Memory B cell (primary cell): ENCODE data around the gene CYP24A1.

Experiments used
- ATAC-seq: fragments of 150-1000 bp; cut with Tn5 transposase; 2 replicates; pipeline ENCODE4 v1.10.0; 2021; ENCODE audit warnings: low read depth, mild to moderate bottlenecking, moderate library complexity
- DNase-seq, 2 donors: peaks; one replicate each; pipeline ENCODE4 v3.0.0; 2022; ENCODE audit warnings: low spot score in 2 of 2
- H3K27ac Mint-ChIP-seq: one replicate; pipeline ENCODE4 v1.8.0; 2022; ENCODE audit warnings: mild to moderate bottlenecking, moderate library complexity, mixed read lengths
- H3K27me3 Mint-ChIP-seq: one replicate; pipeline ENCODE4 v1.8.0; 2022; ENCODE audit warnings: mixed read lengths
- H3K36me3 Mint-ChIP-seq: one replicate; pipeline ENCODE4 v1.8.0; 2022; ENCODE audit warnings: mild to moderate bottlenecking, mixed read lengths
- H3K4me1 Mint-ChIP-seq: one replicate; pipeline ENCODE4 v1.8.0; 2022; ENCODE audit warnings: mixed read lengths
- H3K4me3 Mint-ChIP-seq: one replicate; pipeline ENCODE4 v1.8.0; 2022; ENCODE audit warnings: mild to moderate bottlenecking, moderate library complexity, mixed read lengths
- H3K9me3 Mint-ChIP-seq: one replicate; pipeline ENCODE4 v1.8.0; 2022; ENCODE audit warnings: mixed read lengths

CYP24A1 gene

DNA sequence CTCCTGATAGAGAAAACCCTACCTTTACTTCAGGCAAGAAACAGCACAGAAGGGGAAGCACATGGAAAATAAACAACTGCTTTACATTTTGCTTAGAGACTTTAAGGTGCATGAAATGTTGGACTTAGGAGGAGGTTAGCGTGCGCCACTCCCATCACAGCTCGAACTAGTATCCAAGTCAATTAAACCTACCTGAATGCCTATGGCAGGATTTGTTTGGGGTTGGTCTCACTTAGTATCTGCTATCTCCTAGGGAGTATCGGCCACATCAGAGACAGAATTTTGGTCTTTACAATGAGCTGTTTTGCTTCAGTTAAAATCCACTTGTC, 12.0 kb downstream of the CYP24A1 start:
- H3K27me3 Mint-ChIP-seq, result peaks cover 7% of the 10 kb centered on the region
- no peaks in the 10 kb centered on the region for H3K9me3 Mint-ChIP-seq
- no peak overlapping the region for H3K27ac Mint-ChIP-seq

GRCh38 chr20:54161008-54161820, 12.6 kb downstream of the CYP24A1 start:
- no peak for ATAC-seq
- no peak overlapping the region for H3K4me3 Mint-ChIP-seq
- no peaks in the 10 kb centered on the region for H3K4me1 Mint-ChIP-seq
- no peaks in the 10 kb centered on the region for H3K36me3 Mint-ChIP-seq
- no peak for DNase-seq
- peaks cover 7% of the 10 kb centered on the region for H3K27me3 Mint-ChIP-seq
- H3K27ac Mint-ChIP-seq, result no peak overlapping the region
- H3K9me3 Mint-ChIP-seq, result no peaks in the 10 kb centered on the region

More for the DNA sequence above, 12.0 kb downstream of the CYP24A1 start:
- no peaks in the 10 kb centered on the region for H3K36me3 Mint-ChIP-seq
- H3K4me1 Mint-ChIP-seq, result no peaks in the 10 kb centered on the region
- no peak for ATAC-seq
- DNase-seq, result no peak
- no peak overlapping the region for H3K4me3 Mint-ChIP-seq

- no peak overlapping the region for H3K27ac Mint-ChIP-seq
- H3K9me3 Mint-ChIP-seq, result no peaks in the 10 kb centered on the region
- H3K4me1 Mint-ChIP-seq, result no peaks in the 10 kb centered on the region
- no peaks in the 10 kb centered on the region for H3K36me3 Mint-ChIP-seq
- ATAC-seq, result no peak
- DNase-seq, result no peak
- H3K4me3 Mint-ChIP-seq, result no peak overlapping the region
- peaks cover 7% of the 10 kb centered on the region for H3K27me3 Mint-ChIP-seq
Measured at GRCh38 chr20:54160065-54161007, 13.4 kb downstream of the CYP24A1 start.

- no peak for DNase-seq
- H3K4me1 Mint-ChIP-seq, result no peaks in the 10 kb centered on the region
- H3K36me3 Mint-ChIP-seq, result no peaks in the 10 kb centered on the region
- no peak for ATAC-seq
- peaks cover 7% of the 10 kb centered on the region for H3K27me3 Mint-ChIP-seq
- H3K27ac Mint-ChIP-seq, result no peak overlapping the region
- no peaks in the 10 kb centered on the region for H3K9me3 Mint-ChIP-seq
- H3K4me3 Mint-ChIP-seq, result no peak overlapping the region
Measured at GRCh38 chr20:54158856-54159418, 14.8 kb downstream of the CYP24A1 start.

DNA sequence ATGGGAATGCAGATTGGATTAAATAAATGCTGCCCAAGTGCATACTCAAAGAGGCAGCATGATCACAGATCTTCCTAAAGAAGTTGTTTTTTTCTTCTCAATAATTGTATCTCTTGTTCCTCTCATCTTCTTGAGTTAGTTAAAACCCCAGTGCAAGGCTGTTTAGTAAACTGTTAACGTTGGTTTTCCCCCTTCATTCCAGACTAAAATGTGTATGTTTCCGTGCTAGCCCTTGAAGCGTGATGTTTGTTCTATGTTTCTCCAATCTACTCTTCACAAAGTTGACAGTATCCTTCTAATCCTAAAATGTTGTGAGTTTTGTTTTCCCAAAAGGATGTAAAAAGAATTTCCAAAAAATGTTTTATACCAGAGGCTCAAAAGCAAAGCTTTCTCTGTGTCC, 15.6 kb downstream of the CYP24A1 start:
- H3K4me1 Mint-ChIP-seq, result no peaks in the 10 kb centered on the region
- H3K27ac Mint-ChIP-seq, result no peak overlapping the region
- no peaks in the 10 kb centered on the region for H3K9me3 Mint-ChIP-seq
- no peak overlapping the region for H3K4me3 Mint-ChIP-seq
- DNase-seq, result no peak
- no peak for ATAC-seq
- H3K27me3 Mint-ChIP-seq, result peaks cover 7% of the 10 kb centered on the region
- no peaks in the 10 kb centered on the region for H3K36me3 Mint-ChIP-seq

GRCh38 chr20:54156981-54157835, 16.6 kb downstream of the CYP24A1 start:
- H3K27ac Mint-ChIP-seq, result no peak overlapping the region
- ATAC-seq (no peak), DNase-seq (no peak)
- no peaks in the 10 kb centered on the region for H3K4me1 Mint-ChIP-seq
- H3K9me3 Mint-ChIP-seq, result no peaks in the 10 kb centered on the region
- no peaks in the 10 kb centered on the region for H3K36me3 Mint-ChIP-seq
- H3K4me3 Mint-ChIP-seq, result no peak overlapping the region
- peaks cover 11% of the 10 kb centered on the region for H3K27me3 Mint-ChIP-seq

- no peak overlapping the region for H3K4me3 Mint-ChIP-seq
- H3K36me3 Mint-ChIP-seq, result no peaks in the 10 kb centered on the region
- no peaks in the 10 kb centered on the region for H3K9me3 Mint-ChIP-seq
- H3K27ac Mint-ChIP-seq, result no peak overlapping the region
- DNase-seq, result no peak
- H3K4me1 Mint-ChIP-seq, result no peaks in the 10 kb centered on the region
- ATAC-seq, result no peak
- H3K27me3 Mint-ChIP-seq, result peaks cover 11% of the 10 kb centered on the region
Measured at GRCh38 chr20:54156522-54156921, 17.3 kb downstream of the CYP24A1 start.

- H3K9me3 Mint-ChIP-seq, result no peaks in the 10 kb centered on the region
- no peak overlapping the region for H3K4me3 Mint-ChIP-seq
- H3K4me1 Mint-ChIP-seq, result no peaks in the 10 kb centered on the region
- no peaks in the 10 kb centered on the region for H3K36me3 Mint-ChIP-seq
- ATAC-seq (no peak), DNase-seq (no peak)
- peaks cover 7% of the 10 kb centered on the region for H3K27me3 Mint-ChIP-seq
- H3K27ac Mint-ChIP-seq, result no peak overlapping the region
Measured at GRCh38 chr20:54155736-54156317, 18.0 kb downstream of the CYP24A1 start.

DNA sequence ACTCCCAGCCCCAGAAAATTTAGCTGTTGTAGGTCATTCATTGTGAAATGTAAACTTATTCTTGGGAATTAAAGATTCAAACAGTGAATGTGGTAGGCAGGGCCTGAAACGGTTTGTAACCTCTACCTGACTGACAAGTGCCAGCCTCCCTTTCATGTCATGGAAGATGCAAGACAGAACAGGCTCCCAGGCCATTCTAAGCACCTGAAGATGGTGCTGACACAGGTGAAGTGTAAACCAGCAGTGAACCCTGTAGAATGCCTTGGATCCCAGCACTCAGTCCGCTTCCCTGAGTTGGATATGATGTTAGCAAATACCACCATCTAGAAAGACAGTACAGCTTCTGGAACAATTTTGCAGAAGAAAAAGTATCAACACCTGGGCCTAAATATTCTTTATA, 19.3 kb downstream of the CYP24A1 start:
- Mint-ChIP-seq H3K27me3 (peaks cover 5% of the 10 kb centered on the region), H3K4me3 (no peak overlapping the region), H3K27ac (no peak overlapping the region), H3K4me1 (no peaks in the 10 kb centered on the region), H3K9me3 (no peaks in the 10 kb centered on the region), H3K36me3 (no peaks in the 10 kb centered on the region)
- no peak for DNase-seq
- no peak for ATAC-seq

DNA sequence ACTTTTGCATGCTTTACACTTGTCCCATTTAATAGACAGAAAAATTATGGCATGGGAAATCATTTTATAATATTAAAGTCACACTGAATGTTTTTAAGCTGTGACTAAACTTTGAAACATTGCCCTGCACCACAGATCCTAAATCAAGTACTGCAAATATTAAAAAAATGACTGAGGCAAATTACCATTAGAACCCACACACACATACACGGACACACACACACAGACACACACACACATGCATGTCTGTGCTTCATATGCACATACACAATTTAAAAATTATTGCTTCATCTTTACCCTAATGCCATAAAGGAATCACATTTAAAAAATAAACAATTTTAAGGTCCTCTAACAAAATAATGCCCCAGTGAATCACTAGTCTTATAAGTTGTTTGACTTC, 19.9 kb downstream of the CYP24A1 start:
- Mint-ChIP-seq H3K9me3 (no peaks in the 10 kb centered on the region), H3K27ac (no peak overlapping the region), H3K4me1 (no peaks in the 10 kb centered on the region), H3K27me3 (peaks cover 4% of the 10 kb centered on the region), H3K4me3 (no peak overlapping the region), H3K36me3 (no peaks in the 10 kb centered on the region)
- ATAC-seq (no peak), DNase-seq (no peak)

DNA sequence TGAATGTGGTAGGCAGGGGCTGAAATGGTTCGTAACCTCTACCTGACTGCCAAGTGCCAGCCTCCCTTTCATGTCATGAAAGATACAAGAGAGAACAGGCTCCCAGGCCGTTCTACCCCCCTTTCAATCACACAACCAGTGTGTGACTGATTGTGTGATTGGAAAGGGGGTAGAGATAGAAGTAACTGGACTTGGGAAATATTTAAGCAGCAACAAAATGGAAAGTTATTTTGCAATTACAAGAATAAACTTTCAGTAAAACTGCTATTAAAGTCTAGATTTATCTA, 20.8 kb downstream of the CYP24A1 start:
- no peak for ATAC-seq
- DNase-seq, result no peak
- H3K9me3 Mint-ChIP-seq, result no peaks in the 10 kb centered on the region

DNA sequence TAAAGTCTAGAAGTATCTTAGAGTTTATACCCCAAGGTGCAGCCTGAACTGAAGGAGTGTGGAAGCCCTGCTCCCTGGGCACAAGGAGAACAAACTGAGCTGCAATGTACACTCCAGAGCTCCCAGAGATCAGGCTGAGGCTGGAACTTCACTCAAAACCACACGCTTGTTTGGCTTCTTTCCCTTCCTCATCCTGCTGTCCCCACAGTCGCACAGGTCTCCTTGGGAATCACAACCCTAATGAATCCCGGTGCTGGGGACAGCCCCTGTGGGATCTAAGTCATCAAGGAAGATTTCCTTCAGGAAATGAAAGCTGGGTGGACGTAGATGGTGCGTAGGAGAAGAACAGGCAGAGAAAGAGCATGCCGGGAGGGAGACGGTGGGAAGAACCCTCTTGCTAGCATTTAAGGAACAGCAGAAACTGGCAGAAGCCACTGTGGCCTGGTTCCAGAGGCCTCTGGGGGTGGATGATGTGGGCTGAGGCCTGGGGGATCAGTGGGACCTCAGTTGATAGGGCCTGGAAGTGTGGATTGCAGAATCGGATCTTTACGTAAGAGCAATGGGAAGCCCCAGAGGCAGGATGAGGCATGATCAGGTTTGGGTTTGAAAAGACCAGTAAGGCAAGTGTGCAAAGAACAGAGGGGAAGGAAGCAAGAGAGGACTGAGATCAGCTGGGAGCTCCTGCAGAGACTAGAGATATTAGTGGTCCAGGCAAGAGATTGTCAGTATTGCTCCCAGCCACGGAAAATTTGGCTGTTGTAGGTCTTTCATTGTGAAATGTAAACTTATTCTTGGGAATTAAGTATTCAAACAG, 21.4 kb downstream of the CYP24A1 start:
- Mint-ChIP-seq H3K27me3 (peaks cover 8% of the 10 kb centered on the region), H3K36me3 (no peaks in the 10 kb centered on the region), H3K9me3 (no peaks in the 10 kb centered on the region), H3K4me1 (no peaks in the 10 kb centered on the region), H3K4me3 (no peak overlapping the region), H3K27ac (no peak overlapping the region)
- DNase-seq (no peak), ATAC-seq (no peak)

More for the DNA sequence above, 20.8 kb downstream of the CYP24A1 start:
- no peaks in the 10 kb centered on the region for H3K36me3 Mint-ChIP-seq
- H3K4me1 Mint-ChIP-seq, result no peaks in the 10 kb centered on the region
- H3K4me3 Mint-ChIP-seq, result no peak overlapping the region
- no peak overlapping the region for H3K27ac Mint-ChIP-seq
- peaks cover 8% of the 10 kb centered on the region for H3K27me3 Mint-ChIP-seq
